IMR-90 (cell line): ENCODE measurements around the gene LGALS3.

ENCODE experiments used
- CTCF ChIP-seq: conservative IDR thresholded peaks from 2 replicates; pipeline ENCODE4 v1.5.1; 2012; ENCODE audit warnings: mild to moderate bottlenecking, low read depth, low read length, improper control_type of control experiment
- POLR2A ChIP-seq: IDR thresholded peaks from 2 replicates; pipeline ENCODE4 v1.6.1; 2012; ENCODE audit warnings: mild to moderate bottlenecking, low read depth, low read length
- RAD21 ChIP-seq: IDR thresholded peaks from 2 replicates; pipeline ENCODE4 v1.6.1; 2012; ENCODE audit warnings: low read length, improper control_type of control experiment
- RCOR1 ChIP-seq: IDR thresholded peaks from 2 replicates; pipeline ENCODE4 v1.6.1; 2012; ENCODE audit warnings: mild to moderate bottlenecking, low read length, improper control_type of control experiment; ENCODE audit not compliant: insufficient replicate concordance

GRCh38 chr14:55118761-55119160 is 10.3 kb upstream of the LGALS3 start:
- no peak for TF ChIP-seq CTCF
- no peak for TF ChIP-seq RCOR1
- TF ChIP-seq POLR2A = no peak
- no peak for TF ChIP-seq RAD21
